Mucosa of gallbladder (tissue), 1 donor: ENCODE data around the gene PRR5. TPM values are rescaled to one million over a fixed set of nuclear protein-coding genes. Genes with fewer than 3 reads are reported as not detected.
"Not testable (repeated sequence)": the region's sequence is repeated elsewhere in the genome, so short reads cannot be mapped to it uniquely, and the experiment has no call there.

Source experiments
- DNase-seq: peaks from one replicate; pipeline ENCODE4 v3.0.0-alpha.2; 2020; ENCODE audit warnings: low spot score
- total RNA-seq: library from RNA; stranded (reverse); gene quantifications from one replicate; pipeline ENCODE4 v1.2.1, GENCODE V29; 2021
- donor health status: DM: no; HTN: no; CAD: no.

Gene PRR5
- total RNA-seq, 1 donor from 2014 or later, result 21.8 TPM

DNA sequence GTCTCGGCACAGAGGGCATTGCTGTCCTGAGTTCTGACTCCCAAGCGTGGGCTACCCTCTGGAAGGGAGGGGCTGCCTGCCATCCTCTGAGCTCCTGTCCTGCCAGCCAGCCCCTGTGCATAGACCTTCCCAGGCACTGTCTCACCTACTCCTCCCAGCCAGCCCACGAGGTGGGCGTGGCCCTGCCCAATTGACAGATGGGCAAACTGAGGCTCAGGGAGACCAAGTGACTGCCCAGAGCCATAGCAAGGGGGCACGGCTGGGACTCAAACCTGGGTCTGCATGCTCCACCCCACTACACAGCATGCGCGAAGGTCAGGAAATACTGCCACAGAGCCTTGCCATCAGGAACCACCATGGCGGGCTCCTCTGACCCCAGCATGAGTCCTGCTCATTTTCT lies 29.4 kb upstream of the PRR5 start:
- DNase-seq, result no peak

GRCh38 chr22:44673406-44673805 lies 28.6 kb upstream of the PRR5 start:
- DNase-seq, result no peak

DNA sequence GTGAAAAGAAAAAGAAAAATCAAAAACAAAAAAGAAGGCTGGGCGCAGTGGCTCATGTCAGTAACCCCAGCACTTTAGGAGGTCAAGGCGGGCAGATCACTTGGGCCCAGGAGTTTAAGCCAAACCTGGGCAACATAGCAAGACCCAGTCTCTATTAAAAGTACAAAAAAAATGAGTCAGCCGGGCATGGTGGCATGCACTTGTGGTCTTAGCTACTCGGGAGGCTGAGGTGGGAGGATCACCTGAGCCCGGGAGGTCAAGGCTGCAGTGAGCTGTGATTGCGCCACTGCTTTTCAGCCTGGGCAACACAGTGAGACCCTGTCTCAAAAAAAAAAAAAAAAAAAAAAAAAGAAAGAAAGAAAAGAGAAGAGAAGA lies 26.0 kb upstream of the PRR5 start:
- DNase-seq, result not testable (repeated sequence)

DNA sequence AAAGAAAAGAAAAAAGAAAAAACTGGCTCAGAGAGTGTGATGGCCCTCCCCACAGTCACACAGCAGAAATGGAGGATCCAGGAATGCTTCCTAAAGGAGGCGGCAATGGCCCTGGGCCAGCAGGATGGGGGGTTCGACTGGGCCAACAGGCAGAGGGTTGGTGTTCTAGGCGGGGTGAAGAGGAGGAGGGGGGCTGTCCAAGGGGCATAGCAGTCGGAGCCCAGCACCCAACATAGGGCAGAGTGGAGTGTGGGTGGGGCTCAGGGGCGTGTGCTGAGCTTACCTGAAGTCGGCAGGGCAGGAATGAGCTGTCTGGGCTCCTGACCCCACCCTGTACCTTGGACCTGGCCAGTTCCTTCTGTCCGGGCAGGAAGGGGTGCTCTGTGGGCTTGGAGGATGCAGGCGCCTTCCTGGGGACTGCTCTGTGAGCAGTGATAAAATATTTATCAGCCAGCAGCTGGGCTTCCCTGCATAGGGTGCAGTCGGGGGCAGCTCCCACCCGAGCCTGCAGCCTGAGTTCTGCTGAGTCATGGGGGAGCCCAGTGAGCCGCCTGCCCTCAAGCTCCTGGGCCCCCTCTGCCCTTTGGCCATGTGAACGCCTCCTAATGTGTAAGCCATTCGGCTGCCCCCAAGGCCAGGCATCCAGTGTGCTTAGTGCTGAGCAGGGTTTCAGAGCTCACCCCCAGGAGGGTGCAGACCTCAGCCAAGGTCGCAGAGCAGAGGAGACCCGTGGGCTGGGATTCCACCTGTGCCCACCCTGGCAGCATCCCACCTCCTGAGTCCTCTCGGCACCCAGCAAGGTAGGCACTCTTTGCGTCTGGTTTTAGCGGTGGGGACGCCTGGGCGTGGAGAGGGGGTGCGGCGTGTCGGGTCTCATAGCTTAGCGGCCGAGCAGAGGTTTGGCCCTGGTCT lies 25.3 kb upstream of the PRR5 start:
- DNase-seq, result no peak

GRCh38 chr22:44677353-44677840 lies 24.6 kb upstream of the PRR5 start:
- no peak for DNase-seq

DNA sequence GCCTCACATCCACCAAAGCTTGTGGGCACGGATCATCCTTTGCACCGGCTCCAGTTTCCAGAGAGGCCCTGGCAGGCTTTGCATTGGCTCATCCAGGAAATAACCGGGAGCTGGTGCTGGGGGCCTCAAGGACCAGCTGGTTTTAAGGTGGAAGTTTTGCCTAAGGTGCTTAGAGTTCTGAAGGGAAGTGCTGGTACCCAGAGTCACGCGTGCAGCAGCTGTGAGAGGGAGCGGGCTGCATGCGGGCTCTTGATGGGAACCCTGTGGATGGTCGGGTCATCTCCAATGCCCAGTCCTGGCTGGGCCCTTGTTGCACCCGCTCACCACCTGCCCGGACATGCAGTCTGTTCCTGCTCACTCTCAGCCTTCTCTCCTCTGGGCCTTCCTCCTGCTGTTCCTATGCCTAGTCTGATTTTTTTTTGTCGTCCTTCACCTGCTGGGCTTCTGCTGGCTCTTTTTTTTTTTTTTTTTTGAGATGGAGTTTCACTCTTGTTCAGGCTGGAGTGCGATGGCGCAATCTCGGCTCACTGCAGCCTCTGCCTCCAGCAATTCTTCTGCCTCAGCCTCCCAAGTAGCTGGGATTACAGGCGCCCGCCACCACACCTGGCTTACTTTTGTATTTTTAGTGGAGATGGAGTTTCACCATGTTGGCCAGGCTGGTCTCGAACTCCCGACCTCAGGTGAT lies 24.0 kb upstream of the PRR5 start:
- no peak for DNase-seq

GRCh38 chr22:44678556-44679305 lies 23.3 kb upstream of the PRR5 start:
- no peak for DNase-seq

GRCh38 chr22:44679306-44679647 lies 22.7 kb upstream of the PRR5 start:
- DNase-seq, result not testable (repeated sequence)

- no peak for DNase-seq
Observed at GRCh38 chr22:44680058-44680457, 21.9 kb upstream of the PRR5 start.

- DNase-seq, result no peak
Observed at GRCh38 chr22:44680481-44680894, 21.5 kb upstream of the PRR5 start.

GRCh38 chr22:44682556-44683168 lies 19.3 kb upstream of the PRR5 start:
- DNase-seq, result no peak

DNA sequence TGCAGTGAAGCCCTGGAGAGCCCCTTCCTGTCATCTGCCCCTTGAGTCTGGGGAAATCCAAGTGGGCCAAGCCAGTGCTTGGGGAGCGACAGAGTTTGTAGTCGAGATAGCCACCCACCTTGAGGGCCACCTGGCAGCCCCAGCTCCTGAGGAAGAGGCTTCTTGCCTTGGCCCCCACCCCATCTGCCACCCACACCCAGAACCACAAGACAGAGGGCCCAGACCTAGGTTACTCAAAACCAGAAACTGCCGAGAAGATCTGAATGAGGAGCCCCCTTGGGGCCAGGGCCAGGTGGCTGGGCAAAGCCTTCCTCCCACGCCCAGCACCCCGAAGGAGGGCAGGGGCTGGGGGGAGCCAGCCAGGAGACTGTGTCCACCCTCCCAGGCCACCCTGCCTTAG lies 18.8 kb upstream of the PRR5 start:
- no peak for DNase-seq

DNA sequence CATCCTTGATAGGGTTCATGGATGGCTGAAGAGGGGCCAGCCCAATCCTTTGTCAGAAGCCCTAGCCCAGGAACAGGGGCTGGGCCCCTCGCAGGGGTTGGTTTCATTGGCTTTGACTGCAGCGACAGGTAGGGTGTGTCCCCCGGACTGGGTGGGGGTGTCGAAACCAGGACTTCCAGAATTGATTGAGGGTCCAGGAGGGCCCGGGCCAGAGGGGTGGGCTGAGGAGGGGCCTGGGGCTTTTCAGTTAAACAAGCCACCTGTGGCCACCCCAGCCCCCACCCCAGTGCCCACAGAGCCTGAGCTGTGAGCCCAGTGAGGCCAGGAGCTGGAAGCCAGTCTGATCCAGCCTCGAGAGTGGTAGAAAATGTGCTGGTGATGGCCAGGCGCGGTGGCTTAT lies 18.1 kb upstream of the PRR5 start:
- DNase-seq, result no peak

- peak; percentile 86 for DNase-seq
Observed at GRCh38 chr22:44684506-44685383, 17.3 kb upstream of the PRR5 start.

DNA sequence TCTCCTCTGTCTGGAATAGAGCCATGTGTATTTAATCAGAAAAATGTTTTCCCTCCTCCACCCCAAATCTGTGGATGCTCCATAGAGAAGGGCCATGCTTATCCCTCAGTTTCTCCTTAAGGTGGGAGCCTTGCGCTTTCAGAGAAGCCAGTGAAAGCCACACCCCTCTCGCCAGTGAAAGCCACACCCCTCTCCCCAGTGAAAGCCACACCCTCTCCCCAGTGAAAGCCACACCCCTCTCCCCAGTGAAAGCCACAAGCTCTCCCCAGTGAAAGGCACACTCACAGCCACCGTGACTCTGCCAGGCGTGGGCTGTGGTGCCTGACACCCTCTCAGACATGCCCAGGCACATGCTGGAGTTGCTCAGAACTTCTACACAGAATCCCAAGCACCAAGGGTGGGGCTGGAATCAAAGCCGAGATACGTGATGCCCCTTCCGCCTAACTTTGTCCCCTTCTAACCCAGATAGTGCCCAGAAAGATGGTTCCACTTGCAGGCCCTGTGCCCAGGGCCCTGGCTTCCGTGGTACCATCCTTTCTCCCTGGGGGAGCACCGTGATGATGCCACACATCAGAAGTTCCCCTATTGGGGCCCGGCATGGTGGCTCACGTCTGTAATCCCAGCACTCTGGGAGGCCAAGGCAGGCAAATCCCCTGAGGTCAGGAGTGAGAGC lies 16.5 kb upstream of the PRR5 start:
- DNase-seq, result peak; percentile 56

DNA sequence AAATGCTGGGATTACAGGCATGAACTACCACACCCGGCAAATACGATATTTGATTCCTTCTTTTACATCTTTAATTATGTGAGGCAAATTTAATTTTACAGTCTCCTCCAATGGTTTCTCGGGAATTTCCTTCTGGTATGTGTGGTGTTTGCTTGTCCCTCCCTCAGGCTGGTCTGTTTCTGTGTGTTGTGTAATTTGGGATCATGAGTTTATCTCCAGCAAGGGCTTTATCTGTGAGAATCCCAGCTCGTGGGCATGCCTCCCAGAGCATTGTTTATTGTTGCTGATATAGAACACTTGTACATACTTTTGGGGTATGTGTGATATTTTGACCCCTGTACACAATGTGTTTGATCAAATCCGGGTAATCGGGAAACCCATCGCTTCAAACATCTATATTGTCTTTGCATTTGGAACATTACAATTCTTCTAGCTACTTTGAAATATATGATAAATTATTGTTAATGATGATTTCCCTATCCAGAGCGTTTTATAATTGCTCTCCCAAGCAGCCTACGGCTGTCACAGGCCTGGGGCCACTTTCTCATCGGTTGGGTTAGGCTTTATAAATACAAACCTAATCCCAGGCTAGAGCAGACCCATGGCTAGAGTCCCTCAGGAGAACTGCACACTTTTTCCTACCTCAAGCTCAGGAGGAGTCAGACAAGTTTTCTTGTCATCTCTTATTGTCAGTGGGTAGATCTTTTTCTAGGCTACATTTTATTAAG lies 15.0 kb upstream of the PRR5 start:
- DNase-seq, result no peak

- no peak for DNase-seq
Observed at GRCh38 chr22:44689173-44689572, 12.8 kb upstream of the PRR5 start.

DNA sequence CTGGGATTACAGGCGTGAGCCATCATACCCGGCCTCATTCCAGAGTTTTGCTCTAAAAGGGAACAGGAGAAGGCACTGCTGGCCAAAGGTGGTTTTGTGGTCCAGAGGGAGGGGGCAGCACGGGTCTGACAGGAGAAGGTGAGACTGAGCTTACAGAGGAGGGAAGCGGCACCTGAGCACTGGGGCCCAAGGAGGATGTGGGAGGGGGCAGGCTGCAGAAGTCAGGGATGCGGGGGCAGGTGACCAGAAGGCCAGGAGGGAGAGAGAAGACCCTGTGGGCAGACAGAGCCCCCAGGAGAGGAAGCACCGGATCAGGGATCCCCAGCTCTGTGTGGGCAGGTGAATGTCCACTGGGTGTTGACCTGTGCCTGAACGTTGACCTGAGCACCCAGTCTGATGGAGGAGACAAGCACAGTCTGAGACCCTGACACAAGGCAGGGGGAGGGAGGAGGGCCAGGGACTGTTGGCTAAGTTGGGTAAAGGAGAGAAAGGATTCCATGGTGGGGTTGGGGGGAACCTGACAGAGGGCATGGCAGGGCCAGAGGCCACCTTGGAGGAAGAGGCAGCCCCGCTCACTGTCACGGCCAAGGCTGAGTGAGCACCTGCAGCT lies 12.0 kb upstream of the PRR5 start:
- no peak for DNase-seq
